B cell (primary cell): Measurements from ENCODE around the gene RAB31. TPM values are rescaled to one million over a fixed set of nuclear protein-coding genes. Genes with fewer than 3 reads are reported as not detected.

Source experiments
- ATAC-seq: fragments of 200-7000 bp; cut with Tn5 transposase; one replicate; pipeline ENCODE4 v1.10.0; 2021; ENCODE audit warnings: low read depth, mild to moderate bottlenecking, moderate number of reproducible peaks, moderate library complexity
- CTCF ChIA-PET: fragments of 350-600 bp; sonication (Branson Sonifier 250); formaldehyde crosslinking; loops from one replicate; lab custom pipeline; 2021; ENCODE audit warnings: antibody characterized with exemption, inconsistent platforms; lab: Charles Lee
- POLR2A ChIA-PET: fragments of 350-600 bp; sonication (Branson Sonifier 250); formaldehyde crosslinking; loops from one replicate; lab custom pipeline; 2021; ENCODE audit warnings: antibody characterized with exemption; lab: Charles Lee
- DNase-seq: peaks from one replicate; pipeline ENCODE4 v3.0.0; 2013
- H2AFZ ChIP-seq: 2 replicates; pipeline ENCODE4 v1.6.1; 2012; ENCODE audit warnings: mild to moderate bottlenecking, low read depth, low read length; ENCODE audit not compliant: insufficient read depth, poor library complexity, severe bottlenecking
- H3K27ac ChIP-seq, 2 donors: 1 replicate in 1 of 2; 2 replicates in 1 of 2; pipeline ENCODE4 v1.5.1; 2012 to 2013; ENCODE audit warnings: low read length in 2 of 2, mild to moderate bottlenecking in 2 of 2, moderate library complexity in 1 of 2
- H3K27me3 ChIP-seq, 4 experiments: fragments of 200-600 bp in 1 of 4; sonication (generic) in 1 of 4; replicated peaks in 1 of 4; 1 replicate in 2 of 4; 2 replicates in 2 of 4; pipeline versions ENCODE4 v1.6.1 to v1.7.0; 2013 to 2016; ENCODE audit warnings: low read length in 3 of 4, mild to moderate bottlenecking in 2 of 4, mixed read lengths in 1 of 4, moderate library complexity in 1 of 4; ENCODE audit not compliant: insufficient read depth in 4 of 4, control insufficient read depth in 3 of 4; ENCODE audit errors: control extremely low read depth in 1 of 4
- H3K36me3 ChIP-seq, 2 experiments: replicated peaks in 1 of 2; 1 replicate in 1 of 2; 2 replicates in 1 of 2; pipeline versions ENCODE4 v1.6.1 to v1.7.1; 2013; ENCODE audit warnings: low read length in 1 of 2; ENCODE audit not compliant: insufficient read depth in 2 of 2, control insufficient read depth in 1 of 2; ENCODE audit errors: control extremely low read depth in 1 of 2, extremely low read depth in 1 of 2
- H3K4me1 ChIP-seq, 2 donors: fragments of 200-600 bp in 1 of 2; sonication (generic) in 1 of 2; 1 replicate in 1 of 2; 2 replicates in 1 of 2; pipeline versions ENCODE4 v1.5.1 to v1.6.1; 2013 to 2017; ENCODE audit warnings: low read length in 2 of 2; ENCODE audit not compliant: control insufficient read depth in 2 of 2, insufficient read depth in 2 of 2
- H3K4me2 ChIP-seq: replicated peaks from 2 replicates; pipeline ENCODE3; 2012; ENCODE audit warnings: mild to moderate bottlenecking, low read depth, low read length; ENCODE audit not compliant: poor library complexity, severe bottlenecking
- H3K4me3 ChIP-seq, 5 experiments: fragments of 200-600 bp in 1 of 5; sonication (generic) in 1 of 5; 1 replicate in 3 of 5; 2 replicates in 2 of 5; pipeline versions ENCODE4 v1.5.1 to v1.7.0; 2011 to 2016; ENCODE audit warnings: low read length in 4 of 5, mild to moderate bottlenecking in 4 of 5, low read depth in 2 of 5, control low read depth in 1 of 5, moderate library complexity in 1 of 5; ENCODE audit not compliant: insufficient read depth in 1 of 5; ENCODE audit errors: control extremely low read depth in 1 of 5, extremely low read depth in 1 of 5
- H3K79me2 ChIP-seq: fragments of 200-600 bp; sonication (generic); one replicate; pipeline ENCODE4 v1.6.0; 2016; ENCODE audit warnings: low read length; ENCODE audit not compliant: control insufficient read depth, insufficient read depth
- H3K9ac ChIP-seq: fragments of 200-600 bp; sonication (generic); 2 replicates; pipeline ENCODE4 v1.6.1; 2017; ENCODE audit warnings: mild to moderate bottlenecking, low read length, moderate library complexity
- H3K9me3 ChIP-seq, 3 donors: one replicate each; pipeline versions ENCODE4 v1.6.1 to v1.7.1; 2013; ENCODE audit warnings: low read length in 2 of 3; ENCODE audit not compliant: control insufficient read depth in 2 of 3, insufficient read depth in 1 of 3; ENCODE audit errors: control extremely low read depth in 1 of 3
- H4K20me1 ChIP-seq: 2 replicates; pipeline ENCODE4 v1.6.0; 2012; ENCODE audit warnings: mild to moderate bottlenecking, low read length; ENCODE audit not compliant: insufficient read depth, control insufficient read depth, poor library complexity, severe bottlenecking
- H3K27ac Mint-ChIP-seq: one replicate; pipeline ENCODE4 v1.8.0; 2021; ENCODE audit warnings: mixed read lengths
- H3K27me3 Mint-ChIP-seq: one replicate; pipeline ENCODE4 v1.8.0; 2021; ENCODE audit warnings: mixed read lengths
- H3K4me1 Mint-ChIP-seq: one replicate; pipeline ENCODE4 v1.8.0; 2021; ENCODE audit warnings: mixed read lengths
- H3K4me3 Mint-ChIP-seq: one replicate; pipeline ENCODE4 v1.8.0; 2021; ENCODE audit warnings: mixed read lengths
- H3K9me3 Mint-ChIP-seq: one replicate; pipeline ENCODE4 v1.8.0; 2022; ENCODE audit warnings: mixed read lengths; ENCODE audit not compliant: insufficient read depth
- EZH2 ChIP-seq: IDR thresholded peaks from 2 replicates; pipeline ENCODE4 v1.6.1; 2012; ENCODE audit warnings: borderline replicate concordance, low read depth, mild to moderate bottlenecking, moderate library complexity, low read length; ENCODE audit not compliant: insufficient read depth, poor library complexity, severe bottlenecking
- WGBS: methylation state at CpG from one replicate; pipeline ENCODE4 v1.1.5; 2013; ENCODE audit warnings: missing lambda C conversion rate; ENCODE audit not compliant: insufficient coverage; 5-methylcytosine and 5-hydroxymethylcytosine counted together
- intact Hi-C: fragments of 100-400 bp; cut with micrococcal nuclease; formaldehyde crosslinking; loops from one replicate; pipeline ENCODE4 v1.10.0; 2022
- polyA plus RNA-seq: library from polyadenylated mRNA; depleted of rRNA; stranded (reverse); fragments of >200 nt; gene quantifications from 2 replicates; pipeline ENCODE4 v1.2.3, GENCODE V29; 2012
- total RNA-seq, 2 donors: library from RNA; stranded (reverse); fragments of 120-200 nt in 1 of 2; gene quantifications; 1 replicate in 1 of 2; 2 replicates in 1 of 2; pipeline versions ENCODE4 v1.2.3 to v1.2.4, GENCODE V29; 2013 to 2022
- TF ChIP-seq, protein P1 (sequence below): fragments of 200-600 bp; IDR thresholded peaks from one replicate; pipeline ENCODE4 v1.8.0; 2022; ENCODE audit warnings: antibody characterized with exemption, mild to moderate bottlenecking

Gene RAB31
- total and polyA plus RNA-seq, 2 donors (not counting 1 experiment from before 2014, with no cell fraction given): 15.5 to 44.6 TPM

GRCh38 chr18:9706081-9706935, 1.8 kb upstream of the RAB31 start:
- H3K79me2 ChIP-seq: peaks cover 21% of the 10 kb centered on the region
- DNase-seq (no peak), ATAC-seq (no peak)
- H3K27ac ChIP-seq: no peak overlapping the region
- H3K4me3 ChIP-seq: no peak overlapping the region
- no peak overlapping the region for H3K9ac ChIP-seq
- H3K4me3 Mint-ChIP-seq: peak overlapping the region; percentile 83
- intact Hi-C loops: loop anchor here (5.0 to 10.0 kb wide), 2 partner anchors 66 to 818 kb away; partner anchors contain the start of gene NAPG
- no peaks in the 10 kb centered on the region for H4K20me1 ChIP-seq
- H3K27me3 Mint-ChIP-seq: no peaks in the 10 kb centered on the region
- peaks cover 0 to 22% (median 0%) of the 10 kb centered on the region in 4 experiments for H3K27me3 ChIP-seq
- POLR2A ChIA-PET: no interaction called here
- no peaks in the 10 kb centered on the region for H3K36me3 ChIP-seq
- H3K4me1 ChIP-seq: peaks cover 33 to 42% of the 10 kb centered on the region in 2 donors
- TF ChIP-seq EZH2: no peak
- TF ChIP-seq, protein P1, sequence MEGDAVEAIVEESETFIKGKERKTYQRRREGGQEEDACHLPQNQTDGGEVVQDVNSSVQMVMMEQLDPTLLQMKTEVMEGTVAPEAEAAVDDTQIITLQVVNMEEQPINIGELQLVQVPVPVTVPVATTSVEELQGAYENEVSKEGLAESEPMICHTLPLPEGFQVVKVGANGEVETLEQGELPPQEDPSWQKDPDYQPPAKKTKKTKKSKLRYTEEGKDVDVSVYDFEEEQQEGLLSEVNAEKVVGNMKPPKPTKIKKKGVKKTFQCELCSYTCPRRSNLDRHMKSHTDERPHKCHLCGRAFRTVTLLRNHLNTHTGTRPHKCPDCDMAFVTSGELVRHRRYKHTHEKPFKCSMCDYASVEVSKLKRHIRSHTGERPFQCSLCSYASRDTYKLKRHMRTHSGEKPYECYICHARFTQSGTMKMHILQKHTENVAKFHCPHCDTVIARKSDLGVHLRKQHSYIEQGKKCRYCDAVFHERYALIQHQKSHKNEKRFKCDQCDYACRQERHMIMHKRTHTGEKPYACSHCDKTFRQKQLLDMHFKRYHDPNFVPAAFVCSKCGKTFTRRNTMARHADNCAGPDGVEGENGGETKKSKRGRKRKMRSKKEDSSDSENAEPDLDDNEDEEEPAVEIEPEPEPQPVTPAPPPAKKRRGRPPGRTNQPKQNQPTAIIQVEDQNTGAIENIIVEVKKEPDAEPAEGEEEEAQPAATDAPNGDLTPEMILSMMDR: no peak
- peaks cover 46% of the 10 kb centered on the region for H3K4me1 Mint-ChIP-seq
- H3K9me3 ChIP-seq: no peaks in the 10 kb centered on the region
- peak overlapping the region; percentile 87 for H3K27ac Mint-ChIP-seq
- WGBS: 95% methylated on average over 8 of the region's 12 CpGs
- no peak overlapping the region for H2AFZ ChIP-seq
- CTCF ChIA-PET: no interaction called here
- H3K9me3 Mint-ChIP-seq: no peaks in the 10 kb centered on the region
- no peak overlapping the region for H3K4me2 ChIP-seq
